ENCODE data around the gene STN1.

Gene STN1

GRCh38 chr10:103929381-103929921 is 11.5 kb upstream of the STN1 start:
- H3K4me3 ChIP-seq (ENCODE audit: low read depth, low read length) = no peak overlapping the region

- no peak overlapping the region for H3K4me3 ChIP-seq (ENCODE audit: low read depth, low read length)
Measured at GRCh38 chr10:103928784-103929183, 10.8 kb upstream of the STN1 start.

GRCh38 chr10:103926722-103927319 is 8.8 kb upstream of the STN1 start:
- no peak overlapping the region for H3K4me3 ChIP-seq (ENCODE audit: low read depth, low read length)

- H3K4me3 ChIP-seq (ENCODE audit: low read depth, low read length) = no peak overlapping the region
Measured at GRCh38 chr10:103925591-103925990, 7.6 kb upstream of the STN1 start.

- no peak overlapping the region for H3K4me3 ChIP-seq (ENCODE audit: low read depth, low read length)
Measured at GRCh38 chr10:103923502-103923901, 5.5 kb upstream of the STN1 start.

- no peak overlapping the region for H3K4me3 ChIP-seq (ENCODE audit: low read depth, low read length)
Measured at GRCh38 chr10:103922659-103923058, 4.7 kb upstream of the STN1 start.

GRCh38 chr10:103921750-103922195 is 3.8 kb upstream of the STN1 start:
- no peak overlapping the region for H3K4me3 ChIP-seq (ENCODE audit: low read depth, low read length)

- H3K4me3 ChIP-seq (ENCODE audit: low read depth, low read length) = no peak overlapping the region
Measured at GRCh38 chr10:103921248-103921647, 3.3 kb upstream of the STN1 start.

GRCh38 chr10:103919648-103920025 is 1.7 kb upstream of the STN1 start:
- H3K4me3 ChIP-seq (ENCODE audit: low read depth, low read length) = no peak overlapping the region

GRCh38 chr10:103917302-103918052 is 507 bp downstream of the STN1 start:
- H3K4me3 ChIP-seq (ENCODE audit: low read depth, low read length) = peak overlapping the region; percentile 71

GRCh38 chr10:103916876-103917275 is 1.1 kb downstream of the STN1 start:
- no peak overlapping the region for H3K4me3 ChIP-seq (ENCODE audit: low read depth, low read length)

- no peak overlapping the region for H3K4me3 ChIP-seq (ENCODE audit: low read depth, low read length)
Measured at GRCh38 chr10:103916254-103916653, 1.7 kb downstream of the STN1 start.

GRCh38 chr10:103915796-103916195 is 2.2 kb downstream of the STN1 start:
- H3K4me3 ChIP-seq (ENCODE audit: low read depth, low read length) = no peak overlapping the region

GRCh38 chr10:103912759-103913158 is 5.2 kb downstream of the STN1 start:
- no peak overlapping the region for H3K4me3 ChIP-seq (ENCODE audit: low read depth, low read length)

- H3K4me3 ChIP-seq (ENCODE audit: low read depth, low read length) = no peak overlapping the region
Measured at GRCh38 chr10:103911021-103911459, 6.9 kb downstream of the STN1 start.

GRCh38 chr10:103910442-103911012 is 7.5 kb downstream of the STN1 start:
- H3K4me3 ChIP-seq (ENCODE audit: low read depth, low read length) = no peak overlapping the region

GRCh38 chr10:103905441-103905840 is 12.5 kb downstream of the STN1 start:
- H3K4me3 ChIP-seq (ENCODE audit: low read depth, low read length) = no peak overlapping the region

- no peak overlapping the region for H3K4me3 ChIP-seq (ENCODE audit: low read depth, low read length)
Measured at GRCh38 chr10:103901299-103901698, 16.7 kb downstream of the STN1 start.

GRCh38 chr10:103899312-103899711 is 18.7 kb downstream of the STN1 start:
- H3K4me3 ChIP-seq (ENCODE audit: low read depth, low read length) = no peak overlapping the region

GRCh38 chr10:103897241-103897774 is 20.7 kb downstream of the STN1 start:
- H3K4me3 ChIP-seq (ENCODE audit: low read depth, low read length) = no peak overlapping the region

GRCh38 chr10:103896225-103896624 is 21.8 kb downstream of the STN1 start:
- H3K4me3 ChIP-seq (ENCODE audit: low read depth, low read length) = no peak overlapping the region
